Ishikawa (cell line): ENCODE measurements around the gene OR2T1.

Experiments used
- CEBPB ChIP-seq: IDR thresholded peaks from 2 replicates; pipeline ENCODE4 v1.6.1; 2012
- CREB1 ChIP-seq: IDR thresholded peaks from 2 replicates; pipeline ENCODE4 v1.6.1; 2012; ENCODE audit warnings: low read depth
- EGR1 ChIP-seq: IDR thresholded peaks from 2 replicates; pipeline ENCODE4 v1.6.1; 2012
- EP300 ChIP-seq: IDR thresholded peaks from 2 replicates; pipeline ENCODE4 v1.6.1; 2012; ENCODE audit warnings: borderline replicate concordance
- FOXM1 ChIP-seq: IDR thresholded peaks from 2 replicates; pipeline ENCODE4 v1.6.1; 2012; ENCODE audit warnings: low read depth, borderline replicate concordance
- NFIC ChIP-seq: IDR thresholded peaks from 2 replicates; pipeline ENCODE4 v1.6.1; 2012
- RAD21 ChIP-seq: IDR thresholded peaks from 2 replicates; pipeline ENCODE4 v1.6.1; 2012; ENCODE audit warnings: low read depth
- TAF1 ChIP-seq: IDR thresholded peaks from 2 replicates; pipeline ENCODE4 v1.6.1; 2012; ENCODE audit warnings: low read depth, mild to moderate bottlenecking
- TCF12 ChIP-seq: IDR thresholded peaks from 2 replicates; pipeline ENCODE4 v1.6.1; 2012; ENCODE audit warnings: low read depth
- TEAD4 ChIP-seq: IDR thresholded peaks from 2 replicates; pipeline ENCODE4 v1.6.1; 2012
- YY1 ChIP-seq: IDR thresholded peaks from 2 replicates; pipeline ENCODE4 v1.6.1; 2012; ENCODE audit warnings: low read depth
- ZBTB7A ChIP-seq: IDR thresholded peaks from 2 replicates; pipeline ENCODE4 v1.6.1; 2012; ENCODE audit warnings: low read depth
- TF ChIP-seq, protein P1 (sequence below): IDR thresholded peaks from 2 replicates; pipeline ENCODE4 v1.6.1; 2012
- TF ChIP-seq, protein P2 (sequence below): IDR thresholded peaks from 2 replicates; pipeline ENCODE4 v1.6.1; 2012; ENCODE audit warnings: low read depth, mild to moderate bottlenecking
- TF ChIP-seq, protein P3 (sequence below): IDR thresholded peaks from 2 replicates; pipeline ENCODE4 v1.6.1; 2012

OR2T1 gene

DNA sequence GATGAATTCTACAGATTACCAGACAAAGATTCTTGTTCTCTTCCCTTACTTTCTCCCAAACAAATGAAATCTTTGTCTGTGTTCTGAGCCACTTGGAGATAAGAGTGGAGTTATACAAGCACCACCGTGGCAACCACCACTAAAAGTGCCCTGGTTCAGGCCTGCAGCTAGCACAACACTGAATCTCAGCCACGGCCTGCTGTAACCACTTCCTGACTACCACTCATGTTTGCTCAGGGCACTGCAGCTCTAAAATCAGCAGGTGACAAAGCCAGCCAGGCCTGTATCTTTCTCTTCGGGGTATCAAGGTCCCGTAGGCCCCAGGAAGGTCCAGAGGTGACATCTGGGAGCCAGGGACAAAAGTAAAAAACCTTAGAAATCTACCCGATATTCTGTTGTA, 30.5 kb upstream of the OR2T1 start:
- TF ChIP-seq, protein P1, sequence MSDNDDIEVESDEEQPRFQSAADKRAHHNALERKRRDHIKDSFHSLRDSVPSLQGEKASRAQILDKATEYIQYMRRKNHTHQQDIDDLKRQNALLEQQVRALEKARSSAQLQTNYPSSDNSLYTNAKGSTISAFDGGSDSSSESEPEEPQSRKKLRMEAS = no peak
- TF ChIP-seq CEBPB (no peak), FOXM1 (no peak)

- TF ChIP-seq CREB1 (no peak), TCF12 (no peak), CEBPB (no peak), TEAD4 (no peak), FOXM1 (no peak), NFIC (no peak), EGR1 (no peak), ZBTB7A (no peak), TAF1 (no peak), YY1 (no peak), RAD21 (no peak), EP300 (no peak)
- TF ChIP-seq, protein P2, sequence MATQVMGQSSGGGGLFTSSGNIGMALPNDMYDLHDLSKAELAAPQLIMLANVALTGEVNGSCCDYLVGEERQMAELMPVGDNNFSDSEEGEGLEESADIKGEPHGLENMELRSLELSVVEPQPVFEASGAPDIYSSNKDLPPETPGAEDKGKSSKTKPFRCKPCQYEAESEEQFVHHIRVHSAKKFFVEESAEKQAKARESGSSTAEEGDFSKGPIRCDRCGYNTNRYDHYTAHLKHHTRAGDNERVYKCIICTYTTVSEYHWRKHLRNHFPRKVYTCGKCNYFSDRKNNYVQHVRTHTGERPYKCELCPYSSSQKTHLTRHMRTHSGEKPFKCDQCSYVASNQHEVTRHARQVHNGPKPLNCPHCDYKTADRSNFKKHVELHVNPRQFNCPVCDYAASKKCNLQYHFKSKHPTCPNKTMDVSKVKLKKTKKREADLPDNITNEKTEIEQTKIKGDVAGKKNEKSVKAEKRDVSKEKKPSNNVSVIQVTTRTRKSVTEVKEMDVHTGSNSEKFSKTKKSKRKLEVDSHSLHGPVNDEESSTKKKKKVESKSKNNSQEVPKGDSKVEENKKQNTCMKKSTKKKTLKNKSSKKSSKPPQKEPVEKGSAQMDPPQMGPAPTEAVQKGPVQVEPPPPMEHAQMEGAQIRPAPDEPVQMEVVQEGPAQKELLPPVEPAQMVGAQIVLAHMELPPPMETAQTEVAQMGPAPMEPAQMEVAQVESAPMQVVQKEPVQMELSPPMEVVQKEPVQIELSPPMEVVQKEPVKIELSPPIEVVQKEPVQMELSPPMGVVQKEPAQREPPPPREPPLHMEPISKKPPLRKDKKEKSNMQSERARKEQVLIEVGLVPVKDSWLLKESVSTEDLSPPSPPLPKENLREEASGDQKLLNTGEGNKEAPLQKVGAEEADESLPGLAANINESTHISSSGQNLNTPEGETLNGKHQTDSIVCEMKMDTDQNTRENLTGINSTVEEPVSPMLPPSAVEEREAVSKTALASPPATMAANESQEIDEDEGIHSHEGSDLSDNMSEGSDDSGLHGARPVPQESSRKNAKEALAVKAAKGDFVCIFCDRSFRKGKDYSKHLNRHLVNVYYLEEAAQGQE = no peak
- TF ChIP-seq, protein P1 = no peak
- TF ChIP-seq, protein P3, sequence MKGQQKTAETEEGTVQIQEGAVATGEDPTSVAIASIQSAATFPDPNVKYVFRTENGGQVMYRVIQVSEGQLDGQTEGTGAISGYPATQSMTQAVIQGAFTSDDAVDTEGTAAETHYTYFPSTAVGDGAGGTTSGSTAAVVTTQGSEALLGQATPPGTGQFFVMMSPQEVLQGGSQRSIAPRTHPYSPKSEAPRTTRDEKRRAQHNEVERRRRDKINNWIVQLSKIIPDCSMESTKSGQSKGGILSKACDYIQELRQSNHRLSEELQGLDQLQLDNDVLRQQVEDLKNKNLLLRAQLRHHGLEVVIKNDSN = no peak
These were observed 29.1 kb upstream of the OR2T1 start for GRCh38 chr1:248373761-248374160.

DNA sequence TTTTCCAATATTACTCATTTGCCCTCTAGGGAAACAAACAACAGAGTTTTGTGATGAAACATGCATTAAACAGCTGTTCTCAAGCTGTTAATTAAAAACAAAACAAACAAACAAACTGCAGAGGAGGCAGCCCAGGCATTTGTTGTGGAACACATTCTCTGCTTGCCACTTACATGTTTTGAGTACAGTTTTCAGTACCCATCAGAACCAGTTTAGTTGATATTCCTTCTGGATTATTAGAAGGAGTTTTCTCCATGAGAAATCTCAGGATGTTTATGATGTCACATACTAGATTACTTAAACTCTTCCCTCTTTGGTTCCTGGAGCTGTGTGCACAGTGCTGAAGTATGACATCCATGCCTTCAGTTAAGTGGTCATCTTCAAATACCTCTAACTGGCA, 27.4 kb upstream of the OR2T1 start, which contains the start of gene OR2T6:
TSS of gene OR2T6 (plus strand) at position 301 of the 400 bp plus-strand sequence. CDS start 11,863 bp downstream, outside the sequence.
- TF ChIP-seq TEAD4 (no peak), TAF1 (no peak), CEBPB (no peak), NFIC (no peak), EP300 (no peak), EGR1 (no peak), YY1 (no peak), TCF12 (no peak), FOXM1 (no peak), RAD21 (no peak), CREB1 (no peak), ZBTB7A (no peak)
- TF ChIP-seq, protein P2 = no peak
- TF ChIP-seq, protein P3 = no peak
- TF ChIP-seq, protein P1 = no peak

DNA sequence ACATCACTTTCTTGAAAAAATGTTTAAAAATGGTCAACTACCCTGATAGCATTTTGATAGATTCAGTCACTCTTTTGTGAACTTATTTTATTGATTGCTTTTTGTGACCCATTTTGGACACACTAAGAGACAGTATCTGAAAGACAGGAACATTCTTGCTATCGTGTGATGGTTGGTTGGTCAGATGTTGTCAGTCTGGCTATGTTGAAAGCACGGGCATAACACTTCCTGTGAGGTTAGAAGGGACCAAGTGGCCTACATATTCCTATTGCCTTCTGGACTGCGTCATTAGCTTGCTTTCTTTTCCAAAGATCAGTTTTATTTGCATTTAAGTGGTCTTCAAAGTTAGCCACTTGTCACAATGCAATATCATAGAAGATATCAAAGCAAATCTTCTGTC, 25.9 kb upstream of the OR2T1 start:
- TF ChIP-seq NFIC = no peak
- no peak for TF ChIP-seq EGR1
- no peak for TF ChIP-seq CREB1
- TF ChIP-seq, protein P3 = no peak
- TF ChIP-seq RAD21 = no peak
- no peak for TF ChIP-seq CEBPB
- TF ChIP-seq, protein P1 = no peak
- TF ChIP-seq, protein P2 = no peak
- TF ChIP-seq TEAD4 = no peak
- TF ChIP-seq TCF12 = no peak
- no peak for TF ChIP-seq EP300
- no peak for TF ChIP-seq FOXM1
- no peak for TF ChIP-seq ZBTB7A
- no peak for TF ChIP-seq YY1
